ENCODE results near the gene PLGRKT. TPM values are rescaled to one million over a fixed set of nuclear protein-coding genes. Genes with fewer than 3 reads are reported as not detected.
"Not testable (repeated sequence)": the region's sequence is repeated elsewhere in the genome, so short reads cannot be mapped to it uniquely, and the experiment has no call there.

Gene PLGRKT
- total RNA-seq, 8 experiments from 2014 or later, result 21.5 to 32.0 (median 26.1) TPM

DNA sequence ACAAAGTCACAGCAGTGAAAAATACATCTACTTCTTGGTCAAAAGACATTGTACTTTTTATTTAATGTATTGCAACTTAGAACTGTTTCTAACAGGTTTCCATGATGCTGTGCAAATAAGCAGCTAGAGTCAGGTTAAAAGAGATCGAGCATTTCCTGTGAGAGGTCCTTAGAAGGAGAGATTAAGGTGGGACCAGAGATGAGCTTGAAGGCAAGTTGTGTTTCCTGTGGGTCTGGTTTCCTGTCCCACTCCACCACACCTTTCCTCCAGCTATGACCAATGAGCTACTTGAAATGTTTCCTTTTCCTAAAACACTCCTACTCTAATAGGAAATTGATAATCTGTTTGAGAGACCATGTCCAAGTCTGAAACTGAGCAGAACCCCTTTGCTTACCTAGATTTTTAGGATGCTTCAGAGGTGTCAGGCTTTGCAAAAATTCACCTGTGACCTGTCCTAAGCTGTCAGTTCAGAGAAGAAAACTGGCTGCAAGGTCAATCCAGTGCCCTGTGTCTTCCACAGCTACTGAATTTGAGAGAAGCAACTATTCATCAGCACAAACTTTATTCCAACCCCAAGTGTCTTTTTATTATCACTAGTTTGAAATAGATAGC is 85.0 kb downstream of the PLGRKT start:
- H3K27ac ChIP-seq, result no peak overlapping the region
- no peak for ATAC-seq (replicated peaks in 6 of 8)
- H3K4me3 ChIP-seq, result no peak overlapping the region
- 80 to 100% (median 87%) methylated on average over 1 of the region's 1 CpG; no CpG with 5 or more reads in 4 of the 10 experiments for WGBS, 10 experiments
- in situ Hi-C loops (cut with MboI; ENCODE audit: low pct_unique_long_range_greater_than_20kb in 2 of 9, low sequenced_read_pairs in 9 of 9, unreplicated experiment in 9 of 9), result no loop called here
- H3K4me1 ChIP-seq (replicated peaks in 1 of 2), result no peaks in the 10 kb centered on the region

DNA sequence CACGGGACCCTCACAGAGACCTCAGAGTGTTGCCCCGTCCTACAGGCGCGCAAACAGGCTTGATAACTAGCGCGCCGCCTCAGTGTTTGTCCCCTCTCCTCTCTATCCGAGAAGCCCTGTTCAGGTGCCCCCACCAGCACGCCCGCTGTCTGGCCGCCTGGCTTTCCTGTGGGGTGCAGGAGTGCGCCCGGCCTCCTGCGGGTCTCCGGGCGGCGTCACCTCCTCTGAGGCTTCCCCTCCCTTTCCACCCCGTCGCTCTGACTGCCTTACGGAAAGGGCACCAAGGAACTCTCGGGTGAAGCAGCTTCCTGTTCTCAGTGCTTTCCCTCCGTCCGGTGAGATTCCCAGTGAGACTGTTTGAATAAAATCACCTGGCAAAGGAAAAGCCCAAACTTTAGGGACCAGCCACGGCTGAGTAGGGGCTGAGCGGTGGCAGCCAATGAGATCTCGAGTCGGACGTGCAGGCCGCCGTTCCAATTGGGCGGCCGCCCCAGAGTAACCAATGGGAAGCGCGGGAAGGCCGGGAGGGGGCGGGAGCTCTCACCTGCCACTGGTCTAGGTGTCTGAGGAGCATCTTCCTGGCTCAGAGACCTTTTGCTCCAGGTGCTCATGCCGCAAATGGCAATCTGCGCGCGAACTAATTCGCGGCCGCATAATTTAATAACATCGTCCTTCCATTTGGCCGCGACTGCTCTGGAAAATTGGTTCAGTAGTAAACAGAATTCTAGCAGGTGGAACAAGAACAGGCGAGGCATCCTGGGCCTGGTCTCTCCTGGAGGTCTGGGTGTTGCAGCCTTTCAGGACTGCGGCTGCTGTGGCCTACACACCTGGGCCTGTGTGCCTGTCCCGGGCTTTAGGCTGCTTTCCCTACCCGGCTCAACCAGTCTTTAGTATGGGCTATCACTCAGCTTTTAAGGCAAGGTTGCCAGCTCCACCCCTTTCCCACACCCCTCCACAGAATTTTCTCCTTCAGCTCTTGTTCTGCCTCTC is 98.4 kb downstream of the PLGRKT start, which contains the start of gene RLN1:
Gene RLN1, minus strand, starts transcription at position 885 of the 990 bp plus-strand sequence. Its CDS starts 130 bp downstream, at position 755.
- in situ Hi-C loops (cut with MboI; ENCODE audit: low pct_unique_long_range_greater_than_20kb in 2 of 9, low sequenced_read_pairs in 9 of 9, unreplicated experiment in 9 of 9); H3K27ac ChIP-seq; H3K4me1 ChIP-seq (replicated peaks in 1 of 2): not testable (repeated sequence)
- H3K4me3 ChIP-seq, result peak within 1 kb of the TSS; percentile 14 to 30 (median 23)
- WGBS, 10 experiments, result 40 to 80% (median 44%) methylated on average over 2 to 7 of the region's 50 CpGs; no CpG with 5 or more reads in 7 of the 10 experiments
- ATAC-seq (replicated peaks in 6 of 8), result peak; percentile 100

DNA sequence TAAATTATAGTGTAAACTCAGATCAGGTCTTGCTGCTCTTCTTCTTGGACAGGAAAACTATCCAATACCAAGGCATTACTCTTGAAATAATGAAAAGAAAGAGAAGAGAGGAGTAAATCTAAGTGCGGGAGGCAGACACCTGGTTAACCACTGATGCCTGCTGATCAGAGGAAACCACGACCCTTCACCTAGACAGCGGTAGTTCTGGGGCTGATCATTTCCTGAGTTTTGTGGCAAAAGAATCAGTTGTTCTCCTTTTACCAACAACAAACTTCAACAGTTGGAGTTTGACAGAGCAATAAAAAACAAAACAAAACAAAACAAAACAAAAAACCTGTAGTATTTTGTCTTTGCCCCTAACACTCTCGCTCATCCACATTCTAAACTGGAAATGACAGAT is 101.0 kb downstream of the PLGRKT start:
- Histone ChIP-seq H3K4me1 (replicated peaks in 1 of 2) (no peaks in the 10 kb centered on the region), H3K27ac (no peak overlapping the region), H3K4me3 (no peak overlapping the region)
- no peak for ATAC-seq (replicated peaks in 6 of 8)
- in situ Hi-C loops (cut with MboI; ENCODE audit: low pct_unique_long_range_greater_than_20kb in 2 of 9, low sequenced_read_pairs in 9 of 9, unreplicated experiment in 9 of 9), result no loop called here
- WGBS, 10 experiments, result 61 to 100% (median 82%) methylated on average over 1 to 4 of the region's 4 CpGs; no CpG with 5 or more reads in 2 of the 10 experiments

DNA sequence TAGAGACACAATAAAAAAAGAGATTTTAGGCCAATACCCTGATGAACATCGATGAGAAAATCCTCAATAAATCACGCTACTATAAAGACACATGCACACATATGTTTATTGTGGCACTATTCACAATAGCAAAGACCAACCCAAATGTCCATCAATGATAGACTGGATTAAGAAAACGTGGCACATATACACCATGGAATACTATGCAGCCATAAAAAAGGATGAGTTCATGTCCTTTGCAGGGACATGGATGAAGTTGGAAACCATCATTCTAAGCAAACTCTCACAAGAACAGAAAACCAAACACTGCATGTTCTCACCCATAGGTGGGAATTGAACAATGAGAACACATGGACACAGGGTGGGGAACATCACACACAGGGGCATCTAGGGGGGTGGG is 106.4 kb downstream of the PLGRKT start:
- H3K4me3 ChIP-seq; in situ Hi-C loops (cut with MboI; ENCODE audit: low pct_unique_long_range_greater_than_20kb in 2 of 9, low sequenced_read_pairs in 9 of 9, unreplicated experiment in 9 of 9); H3K27ac ChIP-seq; H3K4me1 ChIP-seq (replicated peaks in 1 of 2); ATAC-seq (replicated peaks in 6 of 8): not testable (repeated sequence)
- WGBS, 10 experiments, result 40 to 100% (median 90%) methylated on average over 1 to 3 of the region's 3 CpGs; no CpG with 5 or more reads in 4 of the 10 experiments

DNA sequence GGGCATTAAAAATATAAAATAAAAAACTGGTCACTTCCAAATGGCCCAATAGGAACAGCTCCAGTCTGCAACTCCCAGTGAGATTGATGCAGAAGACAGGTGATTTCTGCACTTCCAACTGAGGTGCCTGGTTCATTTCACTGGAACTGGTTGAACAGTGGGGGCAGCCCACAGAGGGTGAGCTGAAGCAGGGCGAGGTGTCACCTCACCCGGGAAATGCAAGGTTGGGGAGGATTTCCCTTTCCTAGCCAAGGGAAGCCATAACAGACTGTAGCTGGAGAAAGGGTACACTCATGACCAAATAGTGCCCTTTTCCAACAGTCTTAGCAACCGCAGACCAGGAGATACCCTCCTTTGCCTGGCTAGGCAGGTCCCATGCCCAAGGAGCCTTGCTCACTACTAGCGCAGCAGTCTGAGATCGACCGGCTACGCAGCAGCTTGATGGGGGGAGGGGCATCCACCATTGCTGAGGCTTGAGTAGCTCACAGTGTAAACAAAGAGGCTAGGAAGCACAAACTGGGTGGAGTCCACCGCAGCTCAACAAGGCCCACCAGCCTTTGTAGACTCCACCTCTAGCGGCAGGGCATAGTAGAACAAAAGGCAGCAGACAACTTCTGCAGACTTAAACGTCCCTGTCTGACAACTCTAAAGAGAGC is 110.7 kb downstream of the PLGRKT start:
- peak in 2 of 8 experiments; percentile 47 to 65 for ATAC-seq (replicated peaks in 6 of 8)
- Histone ChIP-seq H3K4me1 (replicated peaks in 1 of 2) (no peaks in the 10 kb centered on the region), H3K27ac (no peak overlapping the region), H3K4me3 (no peak overlapping the region)
- 13 to 88% (median 26%) methylated on average over 2 to 9 of the region's 10 CpGs; no CpG with 5 or more reads in 3 of the 10 experiments for WGBS, 10 experiments
- in situ Hi-C loops (cut with MboI; ENCODE audit: low pct_unique_long_range_greater_than_20kb in 2 of 9, low sequenced_read_pairs in 9 of 9, unreplicated experiment in 9 of 9), result no loop called here

DNA sequence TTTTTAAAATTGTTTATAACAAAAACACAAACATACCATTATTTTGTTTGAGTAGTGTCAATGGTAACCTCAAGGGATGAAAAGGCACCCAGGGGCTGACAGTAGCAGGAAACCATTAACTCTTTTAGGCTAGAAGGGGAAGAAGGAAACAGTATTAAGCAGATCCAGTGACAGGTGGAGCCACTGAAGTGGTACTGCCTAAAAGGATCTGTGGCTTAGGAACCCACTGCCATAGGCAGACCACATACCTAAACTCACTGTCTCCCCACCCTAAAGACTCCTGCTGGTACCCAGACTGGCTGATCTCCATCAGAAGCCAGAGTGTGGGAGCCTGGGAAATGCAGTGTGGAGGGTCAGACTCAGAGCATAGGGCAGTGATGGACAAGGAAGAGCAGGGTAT is 111.5 kb downstream of the PLGRKT start:
- Histone ChIP-seq H3K27ac (no peak overlapping the region), H3K4me3 (no peak overlapping the region), H3K4me1 (replicated peaks in 1 of 2) (no peaks in the 10 kb centered on the region)
- ATAC-seq (replicated peaks in 6 of 8), result no peak
- in situ Hi-C loops (cut with MboI; ENCODE audit: low pct_unique_long_range_greater_than_20kb in 2 of 9, low sequenced_read_pairs in 9 of 9, unreplicated experiment in 9 of 9), result no loop called here

DNA sequence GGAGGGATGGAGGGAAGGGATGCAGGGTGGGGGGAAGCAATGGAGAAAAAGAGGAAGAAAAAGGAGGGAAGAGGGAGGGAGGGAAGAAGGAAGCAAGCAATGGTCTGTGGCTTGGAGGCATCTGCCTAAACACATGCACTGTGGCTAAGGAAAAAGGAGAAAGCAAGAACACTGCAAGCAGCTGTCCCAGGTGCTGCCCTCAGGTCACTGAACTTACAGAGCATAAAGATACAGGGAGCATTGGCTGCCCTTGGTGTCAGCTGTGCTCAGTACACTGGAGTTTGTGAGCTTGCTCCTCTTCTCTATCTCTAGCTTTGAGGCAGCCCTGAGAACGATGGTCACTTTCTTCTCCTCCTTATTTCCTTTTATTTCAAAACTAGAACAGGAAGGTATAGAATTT is 116.1 kb downstream of the PLGRKT start:
- H3K4me1 ChIP-seq (replicated peaks in 1 of 2); H3K27ac ChIP-seq; ATAC-seq (replicated peaks in 6 of 8); H3K4me3 ChIP-seq; in situ Hi-C loops (cut with MboI; ENCODE audit: low pct_unique_long_range_greater_than_20kb in 2 of 9, low sequenced_read_pairs in 9 of 9, unreplicated experiment in 9 of 9): not testable (repeated sequence)
- WGBS, 10 experiments, result 17 to 92% (median 46%) methylated on average over 1 of the region's 1 CpG; no CpG with 5 or more reads in 6 of the 10 experiments

DNA sequence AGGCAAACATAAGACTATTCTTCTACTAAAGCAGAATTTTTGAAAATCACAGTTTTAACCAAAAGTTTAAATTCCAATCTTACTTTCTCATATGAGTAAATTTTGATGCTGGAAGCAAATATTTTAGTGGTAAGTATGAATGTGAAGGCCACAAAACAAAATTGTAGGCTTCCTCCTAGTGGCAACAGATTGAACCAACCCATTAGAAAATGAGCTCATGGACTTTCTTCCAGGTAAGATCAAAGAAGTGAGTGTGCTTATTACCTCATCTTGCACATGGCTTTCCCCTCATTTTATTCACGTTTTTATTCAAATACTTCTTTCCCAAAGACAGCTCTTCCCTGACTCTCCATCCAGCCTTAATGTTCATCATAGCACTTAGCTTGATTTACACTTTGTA is 116.7 kb downstream of the PLGRKT start:
- WGBS, 10 experiments, result 0 to 22% (median 0%) methylated on average over 1 of the region's 1 CpG; no CpG with 5 or more reads in 2 of the 10 experiments
- in situ Hi-C loops (cut with MboI; ENCODE audit: low pct_unique_long_range_greater_than_20kb in 2 of 9, low sequenced_read_pairs in 9 of 9, unreplicated experiment in 9 of 9), result no loop called here
- Histone ChIP-seq H3K27ac (no peak overlapping the region), H3K4me1 (replicated peaks in 1 of 2) (no peaks in the 10 kb centered on the region), H3K4me3 (no peak overlapping the region)
- no peak for ATAC-seq (replicated peaks in 6 of 8)

DNA sequence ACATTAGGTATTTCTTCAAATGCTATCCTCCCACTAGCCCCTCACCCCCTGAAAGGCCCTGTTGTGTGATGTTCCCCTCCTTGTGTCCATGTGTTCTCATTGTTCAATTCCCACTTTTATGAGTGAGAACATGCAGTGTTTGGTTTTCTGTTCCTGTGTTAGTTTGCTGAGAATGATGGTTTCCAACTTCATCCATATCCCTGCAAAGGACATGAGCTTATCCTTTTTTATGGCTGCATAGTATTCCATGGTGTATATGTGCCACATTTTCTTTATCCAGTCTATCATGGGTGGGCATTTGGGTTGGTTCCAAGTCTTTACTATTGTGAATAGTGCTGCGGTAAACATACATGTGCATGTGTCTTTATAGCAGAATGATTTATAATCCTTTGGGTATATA is 121.3 kb downstream of the PLGRKT start:
- ATAC-seq (replicated peaks in 6 of 8); H3K4me1 ChIP-seq (replicated peaks in 1 of 2); H3K27ac ChIP-seq; in situ Hi-C loops (cut with MboI; ENCODE audit: low pct_unique_long_range_greater_than_20kb in 2 of 9, low sequenced_read_pairs in 9 of 9, unreplicated experiment in 9 of 9); H3K4me3 ChIP-seq: not testable (repeated sequence)
- WGBS, 10 experiments, result 40 to 100% (median 100%) methylated on average over 1 of the region's 1 CpG; no CpG with 5 or more reads in 5 of the 10 experiments

DNA sequence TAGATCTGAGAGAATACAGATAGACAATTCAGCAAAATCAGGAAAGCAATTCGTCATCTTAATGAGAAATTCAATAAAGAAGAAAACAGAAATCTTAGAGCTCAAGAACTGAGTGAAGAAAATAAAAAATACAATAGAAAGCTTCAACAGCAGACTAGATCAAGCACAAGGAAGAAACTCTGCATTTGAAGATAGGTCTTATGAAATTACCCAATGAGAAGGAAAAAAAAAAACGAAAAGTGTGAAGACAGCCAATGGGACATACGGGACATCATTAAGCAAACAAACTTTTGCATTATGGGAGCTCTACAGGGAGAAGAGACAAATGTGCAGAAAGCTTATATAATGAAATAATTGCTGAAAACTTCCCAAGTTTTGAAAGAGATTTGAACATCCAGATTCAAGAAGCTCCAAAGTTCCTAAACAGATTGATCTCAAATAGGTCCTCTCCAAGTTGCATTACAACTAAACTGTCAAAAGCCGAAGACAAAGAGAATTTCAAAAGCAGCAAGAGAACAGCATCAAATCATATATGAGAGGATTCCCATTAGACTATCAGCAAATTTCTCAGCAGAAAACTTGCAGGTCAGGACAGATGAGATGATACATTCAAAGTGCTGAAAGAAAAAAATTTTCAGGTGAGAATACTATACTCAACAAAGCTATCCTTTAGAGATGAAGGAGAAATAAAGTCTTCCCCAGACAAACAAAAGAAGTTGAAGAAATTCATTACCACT is 122.4 kb downstream of the PLGRKT start:
- Histone ChIP-seq H3K27ac (no peak overlapping the region), H3K4me3 (no peak overlapping the region), H3K4me1 (replicated peaks in 1 of 2) (no peaks in the 10 kb centered on the region)
- whole genome bisulfite sequencing, 10 experiments, result 10 to 66% (median 54%) methylated on average over 2 to 4 of the region's 4 CpGs
- in situ Hi-C loops (cut with MboI; ENCODE audit: low pct_unique_long_range_greater_than_20kb in 2 of 9, low sequenced_read_pairs in 9 of 9, unreplicated experiment in 9 of 9), result no loop called here
- ATAC-seq (replicated peaks in 6 of 8), result no peak

DNA sequence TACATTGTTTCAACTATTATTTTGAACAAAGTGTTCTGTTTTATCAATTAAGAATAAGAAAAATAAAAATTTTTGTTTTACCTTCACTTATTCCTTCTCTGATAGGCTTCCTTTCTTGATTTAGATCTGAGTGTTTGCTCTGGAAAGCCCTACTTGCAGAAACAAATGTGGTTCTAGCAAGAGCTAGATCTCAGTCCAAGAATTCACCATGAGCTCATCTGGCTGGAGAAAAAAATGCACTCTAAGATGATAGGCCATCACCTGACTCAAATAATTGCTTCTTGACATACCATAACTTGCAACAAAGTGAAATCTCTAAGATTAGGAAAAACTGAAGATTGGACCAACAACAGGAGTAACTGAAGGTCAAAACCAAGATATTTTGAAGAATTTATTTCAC is 126.9 kb downstream of the PLGRKT start:
- Histone ChIP-seq H3K4me3 (no peak overlapping the region), H3K4me1 (replicated peaks in 1 of 2) (no peaks in the 10 kb centered on the region), H3K27ac (no peak overlapping the region)
- no peak for ATAC-seq (replicated peaks in 6 of 8)
- in situ Hi-C loops (cut with MboI; ENCODE audit: low pct_unique_long_range_greater_than_20kb in 2 of 9, low sequenced_read_pairs in 9 of 9, unreplicated experiment in 9 of 9), result no loop called here

Measured in motor neuron (in vitro differentiated cells).